HL-60 (cell line): ENCODE measurements around the gene ADH1B.

ENCODE experiments used
- POLR2AphosphoS5 ChIP-seq: IDR thresholded peaks from 2 replicates; pipeline ENCODE4 v1.6.1; 2012; ENCODE audit warnings: low read depth
- SPI1 ChIP-seq: IDR thresholded peaks from 2 replicates; pipeline ENCODE4 v1.6.1; 2012; ENCODE audit warnings: low read depth, mild to moderate bottlenecking, borderline replicate concordance
- TF ChIP-seq, protein P1 (sequence below): IDR thresholded peaks from one replicate; pipeline ENCODE4 v1.5.1; 2011; ENCODE audit warnings: low read length, control low read depth, inconsistent platforms; ENCODE audit not compliant: insufficient read depth
- TF ChIP-seq, protein P2 (sequence below): IDR thresholded peaks from 2 replicates; pipeline ENCODE4 v1.6.1; 2012; ENCODE audit warnings: low read depth; ENCODE audit not compliant: insufficient replicate concordance

DNA sequence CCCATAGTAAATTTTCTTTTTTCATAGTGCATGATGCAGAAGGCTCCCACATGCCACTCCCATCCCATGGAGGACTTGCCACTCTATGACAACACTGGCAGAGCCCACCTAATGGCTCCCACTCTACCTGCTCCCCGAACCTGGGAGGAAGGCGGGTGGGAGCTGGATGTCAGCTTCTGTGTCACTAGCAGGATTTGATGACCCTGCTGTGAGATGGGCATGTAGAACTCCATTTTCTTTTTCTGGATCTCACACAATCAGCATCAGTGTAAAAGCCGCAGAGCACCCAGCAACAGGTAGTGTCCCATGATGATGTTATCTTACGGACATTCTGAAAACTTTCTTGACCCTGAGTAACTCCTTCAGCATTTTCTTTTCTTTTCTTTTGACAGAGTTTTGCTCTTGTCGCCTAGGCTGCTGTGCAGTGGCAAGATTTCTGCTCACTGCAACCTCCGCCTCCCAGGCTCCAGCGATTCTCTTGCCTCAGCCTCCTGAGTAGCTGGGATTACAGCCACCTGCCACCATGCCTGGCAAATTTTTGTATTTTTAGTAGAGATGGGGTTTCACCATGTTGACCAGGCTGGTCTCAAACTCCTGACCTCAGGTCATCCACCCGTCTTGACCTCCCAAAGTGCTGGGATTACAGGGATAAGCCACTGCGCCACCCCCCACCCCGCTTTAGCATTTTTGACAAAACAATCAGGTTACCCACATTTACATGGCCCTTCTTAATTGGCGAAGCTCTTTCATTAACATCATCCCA, 15.4 kb downstream of the ADH1B start:
- TF ChIP-seq, protein P1, sequence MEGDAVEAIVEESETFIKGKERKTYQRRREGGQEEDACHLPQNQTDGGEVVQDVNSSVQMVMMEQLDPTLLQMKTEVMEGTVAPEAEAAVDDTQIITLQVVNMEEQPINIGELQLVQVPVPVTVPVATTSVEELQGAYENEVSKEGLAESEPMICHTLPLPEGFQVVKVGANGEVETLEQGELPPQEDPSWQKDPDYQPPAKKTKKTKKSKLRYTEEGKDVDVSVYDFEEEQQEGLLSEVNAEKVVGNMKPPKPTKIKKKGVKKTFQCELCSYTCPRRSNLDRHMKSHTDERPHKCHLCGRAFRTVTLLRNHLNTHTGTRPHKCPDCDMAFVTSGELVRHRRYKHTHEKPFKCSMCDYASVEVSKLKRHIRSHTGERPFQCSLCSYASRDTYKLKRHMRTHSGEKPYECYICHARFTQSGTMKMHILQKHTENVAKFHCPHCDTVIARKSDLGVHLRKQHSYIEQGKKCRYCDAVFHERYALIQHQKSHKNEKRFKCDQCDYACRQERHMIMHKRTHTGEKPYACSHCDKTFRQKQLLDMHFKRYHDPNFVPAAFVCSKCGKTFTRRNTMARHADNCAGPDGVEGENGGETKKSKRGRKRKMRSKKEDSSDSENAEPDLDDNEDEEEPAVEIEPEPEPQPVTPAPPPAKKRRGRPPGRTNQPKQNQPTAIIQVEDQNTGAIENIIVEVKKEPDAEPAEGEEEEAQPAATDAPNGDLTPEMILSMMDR = no peak
- no peak for TF ChIP-seq POLR2AphosphoS5
- no peak for TF ChIP-seq SPI1
- TF ChIP-seq, protein P2, sequence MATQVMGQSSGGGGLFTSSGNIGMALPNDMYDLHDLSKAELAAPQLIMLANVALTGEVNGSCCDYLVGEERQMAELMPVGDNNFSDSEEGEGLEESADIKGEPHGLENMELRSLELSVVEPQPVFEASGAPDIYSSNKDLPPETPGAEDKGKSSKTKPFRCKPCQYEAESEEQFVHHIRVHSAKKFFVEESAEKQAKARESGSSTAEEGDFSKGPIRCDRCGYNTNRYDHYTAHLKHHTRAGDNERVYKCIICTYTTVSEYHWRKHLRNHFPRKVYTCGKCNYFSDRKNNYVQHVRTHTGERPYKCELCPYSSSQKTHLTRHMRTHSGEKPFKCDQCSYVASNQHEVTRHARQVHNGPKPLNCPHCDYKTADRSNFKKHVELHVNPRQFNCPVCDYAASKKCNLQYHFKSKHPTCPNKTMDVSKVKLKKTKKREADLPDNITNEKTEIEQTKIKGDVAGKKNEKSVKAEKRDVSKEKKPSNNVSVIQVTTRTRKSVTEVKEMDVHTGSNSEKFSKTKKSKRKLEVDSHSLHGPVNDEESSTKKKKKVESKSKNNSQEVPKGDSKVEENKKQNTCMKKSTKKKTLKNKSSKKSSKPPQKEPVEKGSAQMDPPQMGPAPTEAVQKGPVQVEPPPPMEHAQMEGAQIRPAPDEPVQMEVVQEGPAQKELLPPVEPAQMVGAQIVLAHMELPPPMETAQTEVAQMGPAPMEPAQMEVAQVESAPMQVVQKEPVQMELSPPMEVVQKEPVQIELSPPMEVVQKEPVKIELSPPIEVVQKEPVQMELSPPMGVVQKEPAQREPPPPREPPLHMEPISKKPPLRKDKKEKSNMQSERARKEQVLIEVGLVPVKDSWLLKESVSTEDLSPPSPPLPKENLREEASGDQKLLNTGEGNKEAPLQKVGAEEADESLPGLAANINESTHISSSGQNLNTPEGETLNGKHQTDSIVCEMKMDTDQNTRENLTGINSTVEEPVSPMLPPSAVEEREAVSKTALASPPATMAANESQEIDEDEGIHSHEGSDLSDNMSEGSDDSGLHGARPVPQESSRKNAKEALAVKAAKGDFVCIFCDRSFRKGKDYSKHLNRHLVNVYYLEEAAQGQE = no peak
